Endothelial cell of umbilical vein (primary cell): ENCODE results near the gene COX5A. TPM values are rescaled to one million over a fixed set of nuclear protein-coding genes. Genes with fewer than 3 reads are reported as not detected.

Experiments
- BruUV-seq: library from RNA; stranded (reverse); fragments of 400-500 nt; replicated peaks from 2 replicates; lab custom pipeline; 2021; lab: Mats Ljungman, UMichigan
- CTCF ChIA-PET: fragments of 300-600, 350-600 bp; sonication (Branson Sonifier 250); formaldehyde crosslinking; loops from one replicate; lab custom pipeline; 2021; ENCODE audit warnings: antibody characterized with exemption, inconsistent platforms; lab: Charles Lee
- POLR2A ChIA-PET: fragments of 300-600, 350-600 bp; sonication (Branson Sonifier 250); formaldehyde crosslinking; loops from one replicate; lab custom pipeline; 2021; ENCODE audit warnings: antibody characterized with exemption, inconsistent platforms; lab: Charles Lee
- DNase-seq: peaks from one replicate; pipeline ENCODE4 v3.0.0-alpha.2; 2011; ENCODE audit warnings: low read depth, low spot score
- FAIRE-seq: peaks from 2 replicates; lab custom pipeline; 2011; peaks lifted over from hg19 to GRCh38; lab: Jason Lieb, UNC
- H2AFZ ChIP-seq: 2 replicates; pipeline ENCODE4 v1.6.0; 2012; ENCODE audit warnings: low read depth, low read length, control low read depth, inconsistent platforms
- H3K27ac ChIP-seq: 2 replicates; pipeline ENCODE4 v1.5.1; 2011; ENCODE audit warnings: low read depth, mild to moderate bottlenecking, control low read depth, low read length, moderate library complexity; ENCODE audit not compliant: insufficient read depth
- H3K27me3 ChIP-seq, 2 experiments: 2 replicates each; pipeline versions ENCODE4 v1.6.0 to v1.6.1; 2011; ENCODE audit warnings: low read length in 2 of 2, mixed read lengths in 1 of 2; ENCODE audit not compliant: control insufficient read depth in 2 of 2, insufficient read depth in 2 of 2
- H3K36me3 ChIP-seq, 2 experiments: 2 replicates in 1 of 2; 3 replicates in 1 of 2; pipeline ENCODE4 v1.5.1; 2011; ENCODE audit warnings: low read length in 2 of 2, mild to moderate bottlenecking in 1 of 2, moderate library complexity in 1 of 2; ENCODE audit not compliant: control insufficient read depth in 2 of 2, insufficient read depth in 2 of 2; ENCODE audit errors: extremely low read depth in 1 of 2
- H3K4me1 ChIP-seq: 3 replicates; pipeline ENCODE4 v1.5.1; 2011; ENCODE audit warnings: mild to moderate bottlenecking, low read length; ENCODE audit not compliant: control insufficient read depth, insufficient read depth; ENCODE audit errors: extremely low read depth
- H3K4me2 ChIP-seq: 2 replicates; pipeline ENCODE4 v1.6.1; 2011; ENCODE audit warnings: low read length, control low read depth, mixed read lengths; ENCODE audit not compliant: insufficient read depth
- H3K4me3 ChIP-seq, 3 experiments: fragments of 200-600 bp in 1 of 3; sonication (generic), shearing (Covaris generic) in 1 of 3; replicated peaks in 1 of 3; 2 replicates each; pipeline ENCODE4 v1.5.1; 2011 to 2016; ENCODE audit warnings: control low read depth in 3 of 3, low read length in 3 of 3, mild to moderate bottlenecking in 2 of 3, inconsistent platforms in 1 of 3, low read depth in 1 of 3, moderate library complexity in 1 of 3; ENCODE audit not compliant: insufficient read depth in 1 of 3
- H3K79me2 ChIP-seq: 2 replicates; pipeline ENCODE4 v1.6.0; 2012; ENCODE audit warnings: low read length, inconsistent platforms; ENCODE audit not compliant: control insufficient read depth, insufficient read depth
- H3K9ac ChIP-seq: replicated peaks from 2 replicates; pipeline ENCODE3; 2011; ENCODE audit warnings: low read length, control low read depth; ENCODE audit not compliant: insufficient read depth; ENCODE audit errors: extremely low read depth
- H3K9me1 ChIP-seq: replicated peaks from 3 replicates; pipeline ENCODE4 v1.6.0; 2011; ENCODE audit warnings: mild to moderate bottlenecking, low read length; ENCODE audit not compliant: control insufficient read depth, insufficient read depth; ENCODE audit errors: extremely low read depth
- H3K9me3 ChIP-seq: replicated peaks from 2 replicates; pipeline ENCODE4 v1.5.1; 2012; ENCODE audit warnings: low read length, inconsistent platforms; ENCODE audit not compliant: control insufficient read depth, insufficient read depth
- H4K20me1 ChIP-seq: replicated peaks from 2 replicates; pipeline ENCODE3; 2011; ENCODE audit warnings: mild to moderate bottlenecking, low read length; ENCODE audit not compliant: control insufficient read depth, insufficient read depth; ENCODE audit errors: extremely low read depth
- CTCF ChIP-seq, 2 donors: IDR thresholded peaks; 1 replicate in 1 of 2; 2 replicates in 1 of 2; pipeline ENCODE4 v1.5.1; 2011; ENCODE audit warnings: low read length in 2 of 2, mild to moderate bottlenecking in 2 of 2, moderate library complexity in 2 of 2, control low read depth in 1 of 2, inconsistent platforms in 1 of 2, low read depth in 1 of 2; ENCODE audit not compliant: insufficient read depth in 1 of 2; ENCODE audit errors: extremely low read depth in 1 of 2
- EZH2 ChIP-seq: IDR thresholded peaks from 2 replicates; pipeline ENCODE4 v1.6.1; 2012; ENCODE audit warnings: borderline replicate concordance, low read depth, mild to moderate bottlenecking, moderate library complexity, low read length, inconsistent platforms; ENCODE audit not compliant: severe bottlenecking
- FOS ChIP-seq: IDR thresholded peaks from 2 replicates; pipeline ENCODE4 v1.6.1; 2011; ENCODE audit warnings: mild to moderate bottlenecking, low read length, moderate library complexity, borderline replicate concordance; ENCODE audit not compliant: insufficient read depth
- GATA2 ChIP-seq: IDR thresholded peaks from 2 replicates; pipeline ENCODE4 v1.7.0; 2011; ENCODE audit warnings: low read depth, mild to moderate bottlenecking, moderate library complexity, mixed read lengths, low read length; ENCODE audit not compliant: insufficient read length, insufficient read depth
- JUN ChIP-seq: IDR thresholded peaks from 2 replicates; pipeline ENCODE4 v1.6.1; 2011; ENCODE audit warnings: borderline replicate concordance, low read depth; ENCODE audit not compliant: insufficient read length, insufficient read depth
- MAX ChIP-seq: IDR thresholded peaks from 2 replicates; pipeline ENCODE4 v1.6.1; 2011; ENCODE audit not compliant: insufficient read depth, insufficient read length
- MYC ChIP-seq: IDR thresholded peaks from one replicate; pipeline ENCODE4 v1.6.1; 2011; ENCODE audit warnings: mild to moderate bottlenecking, low read depth, low read length
- POLR2A ChIP-seq: IDR thresholded peaks from 2 replicates; pipeline ENCODE4 v1.6.1; 2012; ENCODE audit warnings: low read depth, mild to moderate bottlenecking, control low read depth, low read length
- POLR2AphosphoS5 ChIP-seq: IDR thresholded peaks from 2 replicates; pipeline ENCODE4 v1.6.1; 2012; ENCODE audit warnings: low read depth, mild to moderate bottlenecking, control low read depth, low read length, moderate library complexity; ENCODE audit not compliant: insufficient read depth
- dilution Hi-C: fragments of 300-500 bp; cut with MboI; formaldehyde crosslinking; loops from one replicate; pipeline ENCODE4 v1.15.0; 2019; ENCODE audit warnings: low sequenced_read_pairs; ENCODE audit not compliant: extremely low pct_ligation_motif_present
- intact Hi-C: fragments of 100-400 bp; cut with micrococcal nuclease; formaldehyde crosslinking; loops from one replicate; pipeline ENCODE4 v1.10.0; 2022
- polyA plus RNA-seq, 4 experiments: library from polyadenylated mRNA; depleted of rRNA in 3 of 4; stranded (reverse) in 3 of 4; unstranded in 1 of 4; fragments of >200 nt; gene quantifications; 2 replicates each; pipeline versions ENCODE4 v1.2.1 to v1.2.3, GENCODE V29; 2011 to 2012; ENCODE audit warnings: missing spikeins in 1 of 4
- total RNA-seq: library from RNA; stranded (reverse); gene quantifications from 2 replicates; pipeline ENCODE4 v1.2.3, GENCODE V29; 2021

COX5A gene
- total and polyA plus RNA-seq, 2 donors (not counting 3 experiments of a cell fraction or from before 2014, with no cell fraction given) = 134 to 220 TPM

DNA sequence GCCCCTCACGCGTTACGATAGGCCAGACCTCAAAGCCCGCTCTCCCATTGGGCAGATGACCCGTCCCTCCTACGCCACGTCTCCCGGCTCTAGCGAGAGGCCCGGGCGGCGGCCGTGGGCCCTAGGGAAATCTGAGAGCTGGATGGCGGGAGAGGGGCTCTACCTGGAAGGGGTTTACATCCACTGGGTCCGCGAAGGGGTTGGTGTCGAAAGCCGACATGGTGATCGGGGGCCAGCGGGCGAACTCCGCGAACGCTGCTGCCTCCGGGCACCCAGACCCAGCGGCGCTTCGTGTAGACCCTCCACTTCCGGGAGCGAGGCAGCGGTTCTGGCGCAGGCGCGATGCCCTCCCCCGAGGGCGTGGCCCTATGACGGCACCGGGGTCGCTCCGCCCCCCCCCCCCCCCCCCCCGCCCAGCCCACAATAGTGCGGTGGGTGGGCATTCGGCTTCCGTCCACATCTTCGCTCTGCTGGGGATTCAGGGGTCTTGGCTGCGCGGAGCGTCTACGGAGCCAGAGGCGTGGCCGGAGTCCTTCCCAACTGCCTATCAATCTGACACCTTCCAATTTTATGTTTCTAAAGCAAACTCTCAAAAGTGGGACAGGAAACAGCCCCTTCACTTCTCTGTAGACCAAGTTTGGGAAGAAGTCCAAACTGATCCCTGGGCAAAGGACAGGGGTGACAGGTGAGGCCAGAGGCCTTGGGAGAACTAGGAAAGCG lies 64.7 kb downstream of the COX5A start, which contains the start of gene SCAMP2:
Gene SCAMP2, minus strand, starts transcription at position 330 of the 720 bp plus-strand sequence. Its CDS starts 110 bp downstream, at position 220.
- Histone ChIP-seq H3K79me2 (peaks cover 36% of the 10 kb centered on the region), H4K20me1 (no peaks in the 10 kb centered on the region), H3K9me1 (no peaks in the 10 kb centered on the region), H3K4me2 (peak within 1 kb of the TSS; percentile 80), H3K36me3 (no peaks in the 10 kb centered on the region), H2AFZ (peak within 1 kb of the TSS; percentile 88), H3K27ac (peak within 1 kb of the TSS; percentile 89), H3K4me3 (peak within 1 kb of the TSS; percentile 42 to 77 (median 72)), H3K27me3 (peaks cover 3% of the 10 kb centered on the region in 2 experiments), H3K4me1 (peaks cover 34% of the 10 kb centered on the region), H3K9me3 (no peaks in the 10 kb centered on the region), H3K9ac (peak within 1 kb of the TSS; percentile 95)
- dilution Hi-C loops (no loop called here), intact Hi-C loops (loop anchor here (1.0 kb wide), 2 partner anchors 28 to 30 kb away; partner anchors contain the start of gene ULK3)
- peak; percentile 96 for DNase-seq
- ChIA-PET CTCF (interaction anchor here (0.6 to 2.6 kb wide), 5 partner anchors 10 to 52 kb away, joined by 3 to 20 read pairs (median 3); no protein-coding TSS in a partner anchor), POLR2A (interaction anchor here (1.3 kb wide), 1 partner anchor 10 kb away, joined by 3 read pairs; no protein-coding TSS in a partner anchor)
- BruUV-seq = TSS peak; percentile 25
- no peak for TF ChIP-seq FOS
- no peak for TF ChIP-seq MAX
- peak; percentile 81 for TF ChIP-seq POLR2AphosphoS5
- no peak for TF ChIP-seq GATA2
- TF ChIP-seq EZH2 = no peak
- no peak for TF ChIP-seq CTCF (IDR thresholded peaks at IDR 0.05; ENCODE audit: extremely low read depth in 1 of 2, insufficient read depth in 1 of 2, low read depth in 1 of 2, low read length in 2 of 2)
- peak; percentile 93 for TF ChIP-seq POLR2A
- TF ChIP-seq JUN = no peak
- TF ChIP-seq MYC = no peak
- peak; percentile 91 for FAIRE-seq
